ENCODE measurements around the gene NBDY.

DNA sequence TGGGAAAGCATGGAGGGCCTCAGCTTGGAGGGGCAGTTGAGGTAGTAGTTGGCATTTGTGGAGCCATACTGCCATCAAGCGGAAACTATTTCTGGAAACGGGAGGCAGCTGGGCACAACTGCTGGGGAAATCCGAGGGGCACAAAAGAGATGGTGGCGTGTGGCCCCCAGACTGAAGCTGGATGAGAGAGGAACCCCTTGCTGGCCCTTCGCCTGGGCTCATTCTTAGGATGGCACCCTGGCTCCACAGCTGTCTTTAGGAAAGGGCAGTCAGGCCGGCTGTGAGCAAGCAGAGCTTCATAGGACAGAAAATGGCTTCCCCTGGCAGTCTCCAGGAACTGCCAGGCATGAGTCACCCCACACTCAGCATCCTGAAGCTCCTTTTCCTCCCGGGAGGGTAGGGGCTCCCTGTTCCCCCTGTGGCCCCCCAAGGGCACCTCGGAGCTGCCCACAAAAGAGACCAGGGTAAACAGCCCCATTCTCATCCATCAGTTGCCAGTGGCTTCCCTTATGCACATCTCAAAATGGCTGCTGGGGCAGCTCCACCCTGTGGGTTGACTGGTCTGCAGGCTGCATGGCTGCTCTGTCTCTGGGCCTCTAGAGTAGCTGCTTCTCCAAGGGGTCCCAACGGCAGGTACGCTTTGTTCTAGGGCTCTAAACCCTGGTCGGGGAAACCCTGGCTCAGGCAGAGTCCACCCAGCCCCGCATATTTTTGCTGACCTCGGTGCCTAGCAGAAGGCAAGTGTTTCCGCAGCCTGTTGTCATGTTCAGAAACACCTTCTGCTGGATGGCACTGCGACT lies 64.7 kb downstream of the NBDY start:
- TF ChIP-seq, protein P1, sequence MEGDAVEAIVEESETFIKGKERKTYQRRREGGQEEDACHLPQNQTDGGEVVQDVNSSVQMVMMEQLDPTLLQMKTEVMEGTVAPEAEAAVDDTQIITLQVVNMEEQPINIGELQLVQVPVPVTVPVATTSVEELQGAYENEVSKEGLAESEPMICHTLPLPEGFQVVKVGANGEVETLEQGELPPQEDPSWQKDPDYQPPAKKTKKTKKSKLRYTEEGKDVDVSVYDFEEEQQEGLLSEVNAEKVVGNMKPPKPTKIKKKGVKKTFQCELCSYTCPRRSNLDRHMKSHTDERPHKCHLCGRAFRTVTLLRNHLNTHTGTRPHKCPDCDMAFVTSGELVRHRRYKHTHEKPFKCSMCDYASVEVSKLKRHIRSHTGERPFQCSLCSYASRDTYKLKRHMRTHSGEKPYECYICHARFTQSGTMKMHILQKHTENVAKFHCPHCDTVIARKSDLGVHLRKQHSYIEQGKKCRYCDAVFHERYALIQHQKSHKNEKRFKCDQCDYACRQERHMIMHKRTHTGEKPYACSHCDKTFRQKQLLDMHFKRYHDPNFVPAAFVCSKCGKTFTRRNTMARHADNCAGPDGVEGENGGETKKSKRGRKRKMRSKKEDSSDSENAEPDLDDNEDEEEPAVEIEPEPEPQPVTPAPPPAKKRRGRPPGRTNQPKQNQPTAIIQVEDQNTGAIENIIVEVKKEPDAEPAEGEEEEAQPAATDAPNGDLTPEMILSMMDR (IDR thresholded peaks at IDR 0.05; ENCODE audit: low read depth, low read length, missing input control), result no peak
- TF ChIP-seq MAX (IDR thresholded peaks at IDR 0.05), result no peak
